OCI-LY3 (cell line): ENCODE data around the gene CROCC.

Experiments used
- H2AFZ ChIP-seq: fragments of 200-600, 300-600 bp; shearing (Covaris generic); 2 replicates; pipeline ENCODE4 v1.6.0; 2014; ENCODE audit warnings: antibody characterized with exemption, low read depth, low read length
- H3K27ac ChIP-seq: fragments of 200-600, 300-600 bp; sonication (generic); 2 replicates; pipeline ENCODE4 v1.5.1; 2014; ENCODE audit warnings: mild to moderate bottlenecking, low read length, moderate library complexity, mixed read lengths
- H3K27me3 ChIP-seq: fragments of 200-600, 300-600 bp; sonication (generic); 2 replicates; pipeline ENCODE4 v1.6.1; 2014; ENCODE audit warnings: low read depth, low read length, mixed read lengths
- H3K36me3 ChIP-seq: fragments of 200-600, 300-600 bp; sonication (generic); replicated peaks from 2 replicates; pipeline ENCODE3; 2014; ENCODE audit warnings: low read depth, low read length, mixed read lengths
- H3K4me1 ChIP-seq: fragments of 300-600, 200-600 bp; sonication (generic); 2 replicates; pipeline ENCODE4 v1.6.1; 2014; ENCODE audit warnings: low read length, mixed read lengths
- H3K4me2 ChIP-seq: fragments of 200-600, 300-600 bp; sonication (generic); 2 replicates; pipeline ENCODE4 v1.6.1; 2014; ENCODE audit warnings: low read length, mixed read lengths
- H3K4me3 ChIP-seq: fragments of 300-600, 200-600 bp; sonication (generic); 2 replicates; pipeline ENCODE4 v1.5.1; 2014; ENCODE audit warnings: antibody characterized with exemption, mild to moderate bottlenecking, low read length, moderate library complexity
- H3K79me2 ChIP-seq: fragments of 300-600, 200-600 bp; shearing (Covaris generic); 2 replicates; pipeline ENCODE4 v1.6.1; 2014; ENCODE audit warnings: mild to moderate bottlenecking, low read length, mixed read lengths
- H3K9ac ChIP-seq: fragments of 300-600, 200-600 bp; shearing (Covaris generic); 2 replicates; pipeline ENCODE4 v1.6.0; 2014; ENCODE audit warnings: mild to moderate bottlenecking, low read length, moderate library complexity
- H3K9me3 ChIP-seq: fragments of 200-600, 300-600 bp; shearing (Covaris generic); 2 replicates; pipeline ENCODE4 v1.6.1; 2014; ENCODE audit warnings: low read length, mixed read lengths; ENCODE audit not compliant: insufficient read depth
- H4K20me1 ChIP-seq: fragments of 200-600, 300-600 bp; sonication (generic); 2 replicates; pipeline ENCODE4 v1.6.1; 2016; ENCODE audit warnings: low read length, mixed read lengths; ENCODE audit not compliant: insufficient read depth
- EZH2phosphoT487 ChIP-seq: fragments of 200-600 bp; shearing (Covaris generic); IDR thresholded peaks from 2 replicates; pipeline ENCODE4 v1.6.1; 2018; ENCODE audit warnings: antibody characterized with exemption, mixed run types, low read depth
- TF ChIP-seq, protein P1 (sequence below): fragments of 200-600, 300-600 bp; sonication (generic); IDR thresholded peaks from 2 replicates; pipeline ENCODE4 v1.5.1; 2014; ENCODE audit warnings: antibody characterized with exemption, low read length, low read depth

The CROCC gene

DNA sequence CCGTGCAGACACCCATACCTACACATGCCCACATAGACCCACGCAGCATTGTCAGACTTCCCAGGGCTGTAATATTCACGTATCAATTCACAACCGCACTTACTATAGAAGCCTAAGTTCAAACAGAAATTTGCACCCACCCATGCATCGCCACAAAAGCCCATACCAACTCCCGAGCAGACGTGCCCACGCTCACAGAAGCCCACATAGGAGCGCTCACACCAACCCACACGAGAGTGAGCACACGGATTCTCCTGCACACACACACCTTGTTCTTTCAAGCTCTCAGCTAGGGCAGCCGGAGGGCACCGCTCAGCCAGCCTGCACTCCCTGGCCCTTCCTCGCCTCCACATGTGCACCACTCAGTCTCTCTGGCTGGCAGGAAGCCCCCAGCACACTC, 54.1 kb downstream of the CROCC start:
- H3K79me2 ChIP-seq: no peaks in the 10 kb centered on the region
- H3K4me3 ChIP-seq: no peak overlapping the region
- TF ChIP-seq, protein P1, sequence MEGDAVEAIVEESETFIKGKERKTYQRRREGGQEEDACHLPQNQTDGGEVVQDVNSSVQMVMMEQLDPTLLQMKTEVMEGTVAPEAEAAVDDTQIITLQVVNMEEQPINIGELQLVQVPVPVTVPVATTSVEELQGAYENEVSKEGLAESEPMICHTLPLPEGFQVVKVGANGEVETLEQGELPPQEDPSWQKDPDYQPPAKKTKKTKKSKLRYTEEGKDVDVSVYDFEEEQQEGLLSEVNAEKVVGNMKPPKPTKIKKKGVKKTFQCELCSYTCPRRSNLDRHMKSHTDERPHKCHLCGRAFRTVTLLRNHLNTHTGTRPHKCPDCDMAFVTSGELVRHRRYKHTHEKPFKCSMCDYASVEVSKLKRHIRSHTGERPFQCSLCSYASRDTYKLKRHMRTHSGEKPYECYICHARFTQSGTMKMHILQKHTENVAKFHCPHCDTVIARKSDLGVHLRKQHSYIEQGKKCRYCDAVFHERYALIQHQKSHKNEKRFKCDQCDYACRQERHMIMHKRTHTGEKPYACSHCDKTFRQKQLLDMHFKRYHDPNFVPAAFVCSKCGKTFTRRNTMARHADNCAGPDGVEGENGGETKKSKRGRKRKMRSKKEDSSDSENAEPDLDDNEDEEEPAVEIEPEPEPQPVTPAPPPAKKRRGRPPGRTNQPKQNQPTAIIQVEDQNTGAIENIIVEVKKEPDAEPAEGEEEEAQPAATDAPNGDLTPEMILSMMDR: no peak
- TF ChIP-seq EZH2phosphoT487: no peak
- no peak overlapping the region for H3K27ac ChIP-seq
- H2AFZ ChIP-seq: no peak overlapping the region
- no peaks in the 10 kb centered on the region for H3K4me1 ChIP-seq
- no peaks in the 10 kb centered on the region for H3K27me3 ChIP-seq
- H3K36me3 ChIP-seq: no peaks in the 10 kb centered on the region
- no peaks in the 10 kb centered on the region for H4K20me1 ChIP-seq
- H3K4me2 ChIP-seq: no peak overlapping the region
- H3K9ac ChIP-seq: no peak overlapping the region
- no peaks in the 10 kb centered on the region for H3K9me3 ChIP-seq

DNA sequence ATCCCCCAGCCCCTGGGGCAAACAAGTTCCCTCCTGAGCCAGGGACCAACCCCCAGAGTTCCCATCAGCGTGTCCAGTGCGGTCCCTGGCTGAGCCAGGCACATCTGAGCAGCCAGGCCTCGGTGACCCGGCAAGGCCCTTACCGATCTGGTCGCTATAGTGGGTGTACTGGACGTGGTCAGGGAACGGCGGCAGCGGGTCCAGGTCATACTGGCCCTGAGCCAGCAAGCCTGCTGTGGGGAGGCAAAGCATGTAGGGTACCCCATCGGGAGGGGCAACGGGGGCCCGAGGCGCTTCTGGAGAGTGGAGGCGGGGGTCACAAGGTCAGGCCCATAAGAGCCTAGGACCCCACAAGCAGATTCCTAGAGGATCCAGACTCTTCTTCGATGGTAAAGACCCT, 55.2 kb downstream of the CROCC start:
- Histone ChIP-seq H3K79me2 (no peaks in the 10 kb centered on the region), H3K36me3 (no peaks in the 10 kb centered on the region), H3K9ac (no peak overlapping the region), H2AFZ (no peak overlapping the region), H3K4me2 (no peak overlapping the region), H3K9me3 (no peaks in the 10 kb centered on the region), H3K27me3 (no peaks in the 10 kb centered on the region), H4K20me1 (no peaks in the 10 kb centered on the region), H3K27ac (no peak overlapping the region), H3K4me1 (no peaks in the 10 kb centered on the region), H3K4me3 (no peak overlapping the region)
- TF ChIP-seq EZH2phosphoT487: no peak
- TF ChIP-seq, protein P1: no peak

DNA sequence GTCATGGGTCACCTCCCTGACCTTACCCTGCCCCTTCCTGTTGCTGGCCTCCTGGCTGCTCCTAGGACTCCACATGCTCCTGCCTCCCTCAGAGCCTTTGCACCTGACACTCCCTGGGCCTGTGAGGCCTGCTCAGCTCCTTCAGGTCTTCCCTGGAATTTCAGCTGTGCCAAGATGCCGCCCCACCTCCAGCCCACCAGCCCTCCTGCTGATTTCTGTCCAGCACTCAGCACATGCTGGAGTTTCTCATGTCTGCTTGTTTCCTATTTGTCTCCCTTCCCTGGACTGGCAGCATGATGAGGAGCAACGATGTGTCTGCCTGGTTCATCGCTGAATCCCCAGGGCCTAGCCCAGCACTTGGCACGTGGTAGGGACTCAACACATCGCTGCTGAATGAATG, 55.6 kb downstream of the CROCC start:
- Histone ChIP-seq H3K4me2 (no peak overlapping the region), H3K36me3 (no peaks in the 10 kb centered on the region), H3K27me3 (no peaks in the 10 kb centered on the region), H3K4me3 (no peak overlapping the region), H2AFZ (no peak overlapping the region), H3K79me2 (no peaks in the 10 kb centered on the region), H3K4me1 (no peaks in the 10 kb centered on the region), H3K9ac (no peak overlapping the region), H4K20me1 (no peaks in the 10 kb centered on the region), H3K9me3 (no peaks in the 10 kb centered on the region), H3K27ac (no peak overlapping the region)
- TF ChIP-seq, protein P1: no peak
- no peak for TF ChIP-seq EZH2phosphoT487

DNA sequence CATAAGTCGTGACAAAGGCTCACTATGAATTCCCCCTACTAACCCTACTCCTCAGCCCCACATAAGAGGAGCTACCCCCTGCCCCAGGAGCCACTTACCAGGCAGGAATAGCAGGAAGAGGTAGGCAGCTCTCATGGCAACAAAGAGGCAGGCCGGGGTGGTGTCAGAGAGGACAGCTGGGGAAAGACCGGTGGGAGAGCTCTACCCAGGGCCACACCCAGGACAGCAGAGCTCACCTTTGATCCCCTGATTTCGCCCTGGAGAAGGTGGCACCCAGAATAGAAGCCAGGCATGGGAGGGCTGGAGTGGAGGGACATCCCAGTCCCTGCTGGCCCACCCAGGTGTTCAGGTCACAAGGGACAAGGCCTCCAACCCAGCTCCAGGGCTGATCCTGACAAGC, 56.4 kb downstream of the CROCC start:
- Histone ChIP-seq H3K4me2 (no peak overlapping the region), H2AFZ (no peak overlapping the region), H3K4me1 (no peaks in the 10 kb centered on the region), H3K27me3 (no peaks in the 10 kb centered on the region), H3K9me3 (no peaks in the 10 kb centered on the region), H3K9ac (no peak overlapping the region), H4K20me1 (no peaks in the 10 kb centered on the region), H3K36me3 (no peaks in the 10 kb centered on the region), H3K27ac (no peak overlapping the region), H3K79me2 (no peaks in the 10 kb centered on the region), H3K4me3 (no peak overlapping the region)
- TF ChIP-seq, protein P1: no peak
- TF ChIP-seq EZH2phosphoT487: no peak
